Measurements from ENCODE around the gene GPNMB. TPM values are rescaled to one million over a fixed set of nuclear protein-coding genes. Genes with fewer than 3 reads are reported as not detected.

The GPNMB gene
- total RNA-seq, 4 donors from 2014 or later = 48.1 to 136 (median 70.4) TPM

DNA sequence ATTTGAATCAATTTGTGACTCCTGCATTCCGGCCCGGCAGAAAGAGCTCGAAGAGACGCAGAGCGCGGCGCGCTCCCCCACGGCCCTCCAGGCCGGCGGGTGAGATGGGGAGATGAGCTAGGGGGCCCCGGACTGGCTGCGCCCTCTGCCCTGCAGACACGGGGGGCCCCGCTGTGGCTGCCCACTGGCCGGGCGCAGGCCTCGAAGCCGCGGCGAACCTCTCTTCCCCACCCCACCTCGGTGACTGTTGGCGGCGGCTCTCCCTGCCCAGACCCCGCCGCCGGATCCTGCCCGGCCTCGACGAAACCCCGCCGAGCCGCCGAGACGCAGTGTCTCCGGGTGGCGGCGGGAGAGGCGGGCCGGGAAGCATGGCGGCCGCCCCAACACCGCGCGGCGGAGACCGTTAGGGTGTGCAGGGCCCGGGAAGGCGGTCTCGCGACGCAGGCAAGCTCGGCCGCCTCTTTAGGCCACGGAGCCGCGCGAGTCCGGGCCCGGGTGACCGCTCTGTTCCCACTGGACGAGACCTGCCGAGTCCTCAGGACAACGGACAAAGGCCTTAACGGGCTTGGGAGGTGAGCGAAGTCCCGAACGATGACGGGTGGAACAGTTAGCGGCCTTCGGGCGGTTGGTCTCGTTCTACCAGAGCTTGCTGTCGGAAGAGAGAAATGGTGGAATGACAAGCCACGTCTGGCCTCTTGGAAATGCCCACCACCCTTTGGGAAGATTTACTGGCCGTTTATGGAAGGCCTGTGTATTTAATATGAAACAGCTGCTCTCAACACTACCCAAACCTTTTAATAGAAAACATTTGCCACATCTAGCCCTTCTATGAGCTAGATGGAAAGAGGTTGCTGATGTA lies 40.4 kb upstream of the GPNMB start:
- peaks cover 0 to 19% of the 10 kb centered on the region in 2 donors for H3K36me3 ChIP-seq
- H3K27me3 ChIP-seq = peaks cover 15% of the 10 kb centered on the region
- peak overlapping the region in 2 of 4 donors; percentile 30 to 47 for H3K27ac ChIP-seq
- peak overlapping the region; percentile 25 to 43 for H3K4me3 ChIP-seq
- TF ChIP-seq, protein P1, sequence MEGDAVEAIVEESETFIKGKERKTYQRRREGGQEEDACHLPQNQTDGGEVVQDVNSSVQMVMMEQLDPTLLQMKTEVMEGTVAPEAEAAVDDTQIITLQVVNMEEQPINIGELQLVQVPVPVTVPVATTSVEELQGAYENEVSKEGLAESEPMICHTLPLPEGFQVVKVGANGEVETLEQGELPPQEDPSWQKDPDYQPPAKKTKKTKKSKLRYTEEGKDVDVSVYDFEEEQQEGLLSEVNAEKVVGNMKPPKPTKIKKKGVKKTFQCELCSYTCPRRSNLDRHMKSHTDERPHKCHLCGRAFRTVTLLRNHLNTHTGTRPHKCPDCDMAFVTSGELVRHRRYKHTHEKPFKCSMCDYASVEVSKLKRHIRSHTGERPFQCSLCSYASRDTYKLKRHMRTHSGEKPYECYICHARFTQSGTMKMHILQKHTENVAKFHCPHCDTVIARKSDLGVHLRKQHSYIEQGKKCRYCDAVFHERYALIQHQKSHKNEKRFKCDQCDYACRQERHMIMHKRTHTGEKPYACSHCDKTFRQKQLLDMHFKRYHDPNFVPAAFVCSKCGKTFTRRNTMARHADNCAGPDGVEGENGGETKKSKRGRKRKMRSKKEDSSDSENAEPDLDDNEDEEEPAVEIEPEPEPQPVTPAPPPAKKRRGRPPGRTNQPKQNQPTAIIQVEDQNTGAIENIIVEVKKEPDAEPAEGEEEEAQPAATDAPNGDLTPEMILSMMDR (IDR thresholded peaks at IDR 0.05) = no peak
- TF ChIP-seq EP300 (IDR thresholded peaks at IDR 0.05) (no peak), POLR2A (IDR thresholded peaks at IDR 0.05) (no peak), POLR2AphosphoS5 (IDR thresholded peaks at IDR 0.05) (no peak)
- ATAC-seq = peak; percentile 67
- no peaks in the 10 kb centered on the region for H3K9me3 ChIP-seq
- peaks cover 0 to 7% (median 0%) of the 10 kb centered on the region in 3 donors for H3K4me1 ChIP-seq
- WGBS, 2 donors (ENCODE audit: low coverage in 1 of 2) = 12 to 33% methylated on average over 2 to 14 of the region's 76 CpGs

DNA sequence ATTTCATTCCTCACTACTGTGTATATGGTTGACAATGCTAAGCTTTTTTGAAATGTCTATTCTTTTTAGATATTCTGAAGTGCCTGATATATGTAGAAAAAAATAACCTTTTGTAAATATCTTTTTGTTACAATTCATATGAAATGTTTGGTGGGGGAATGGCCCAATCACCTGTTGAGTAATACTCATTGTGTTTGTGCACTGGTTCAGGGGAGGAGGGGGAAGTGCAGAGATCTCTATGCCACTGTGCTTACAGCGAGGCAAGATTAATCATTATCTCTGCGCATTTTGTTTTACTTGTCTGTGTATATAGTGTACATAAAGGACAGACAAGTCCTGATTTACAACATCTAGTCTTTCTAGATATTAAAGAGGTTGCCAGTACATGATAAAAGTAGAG lies 39.6 kb upstream of the GPNMB start:
- Histone ChIP-seq H3K27ac (no peak overlapping the region), H3K4me1 (peaks cover 0 to 7% (median 0%) of the 10 kb centered on the region in 3 donors), H3K4me3 (no peak overlapping the region), H3K36me3 (peaks cover 0 to 11% of the 10 kb centered on the region in 2 donors), H3K9me3 (no peaks in the 10 kb centered on the region), H3K27me3 (peaks cover 15% of the 10 kb centered on the region)
- no peak for ATAC-seq
- WGBS, 2 donors (ENCODE audit: low coverage in 1 of 2) = 96 to 100% methylated on average over 2 of the region's 2 CpGs
- TF ChIP-seq POLR2AphosphoS5 (IDR thresholded peaks at IDR 0.05) (no peak), EP300 (IDR thresholded peaks at IDR 0.05) (no peak), POLR2A (IDR thresholded peaks at IDR 0.05) (no peak)
- TF ChIP-seq, protein P1 (IDR thresholded peaks at IDR 0.05) = no peak

DNA sequence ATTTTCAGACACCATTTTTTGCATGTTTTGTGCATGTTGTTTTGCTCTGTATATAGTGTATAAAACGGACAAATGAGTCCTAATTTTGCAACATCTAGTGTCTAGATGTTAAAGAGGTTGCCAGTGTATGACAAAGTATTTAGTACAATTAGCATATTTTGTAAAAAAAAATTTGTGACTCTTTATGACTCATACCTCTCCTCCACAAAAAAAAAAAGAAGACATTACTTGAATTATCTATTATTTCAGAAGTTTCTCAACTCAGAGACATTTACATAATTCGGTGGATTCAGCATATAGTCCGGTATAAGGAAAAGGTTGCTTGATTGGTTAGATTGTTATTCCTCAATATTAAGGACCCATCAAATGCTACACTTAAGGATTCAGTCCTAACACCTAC lies 38.7 kb upstream of the GPNMB start:
- TF ChIP-seq EP300 (IDR thresholded peaks at IDR 0.05) = no peak
- TF ChIP-seq POLR2A (IDR thresholded peaks at IDR 0.05) = no peak
- no peak for TF ChIP-seq POLR2AphosphoS5 (IDR thresholded peaks at IDR 0.05)
- TF ChIP-seq, protein P1 (IDR thresholded peaks at IDR 0.05) = no peak
- Histone ChIP-seq H3K27me3 (peaks cover 15% of the 10 kb centered on the region), H3K36me3 (peaks cover 0 to 3% of the 10 kb centered on the region in 2 donors), H3K9me3 (no peaks in the 10 kb centered on the region), H3K27ac (no peak overlapping the region), H3K4me1 (peaks cover 0 to 7% (median 0%) of the 10 kb centered on the region in 3 donors), H3K4me3 (no peak overlapping the region)
- WGBS, 2 donors (ENCODE audit: low coverage in 1 of 2) = 67 to 87% methylated on average over 3 of the region's 3 CpGs
- ATAC-seq = no peak

DNA sequence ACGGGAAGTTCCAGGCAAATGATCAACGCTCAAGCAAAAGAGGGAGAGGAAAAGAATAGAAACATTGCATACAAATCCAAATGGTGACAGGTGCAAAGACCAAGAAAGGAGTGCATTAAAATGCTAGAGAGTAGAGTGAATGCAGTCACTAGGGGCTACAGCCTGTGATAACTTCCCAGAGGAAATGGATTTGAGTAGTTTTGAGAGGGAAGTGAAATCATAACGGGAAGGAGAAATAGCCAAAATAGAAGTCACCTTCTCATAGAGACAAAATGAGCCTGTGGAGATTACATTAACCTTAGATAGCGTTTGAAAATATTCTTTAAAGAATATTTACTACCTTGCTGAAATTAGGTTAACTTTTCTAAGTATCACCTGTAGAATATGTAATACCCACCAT lies 38.3 kb upstream of the GPNMB start:
- no peaks in the 10 kb centered on the region for H3K36me3 ChIP-seq
- H3K4me3 ChIP-seq = no peak overlapping the region
- peaks cover 0 to 7% (median 0%) of the 10 kb centered on the region in 3 donors for H3K4me1 ChIP-seq
- TF ChIP-seq, protein P1 (IDR thresholded peaks at IDR 0.05) = no peak
- no peak for TF ChIP-seq EP300 (IDR thresholded peaks at IDR 0.05)
- no peak for TF ChIP-seq POLR2AphosphoS5 (IDR thresholded peaks at IDR 0.05)
- TF ChIP-seq POLR2A (IDR thresholded peaks at IDR 0.05) = no peak
- H3K9me3 ChIP-seq = no peaks in the 10 kb centered on the region
- 67 to 78% methylated on average over 4 of the region's 4 CpGs for WGBS, 2 donors (ENCODE audit: low coverage in 1 of 2)
- no peak for ATAC-seq
- peaks cover 15% of the 10 kb centered on the region for H3K27me3 ChIP-seq
- H3K27ac ChIP-seq = no peak overlapping the region

DNA sequence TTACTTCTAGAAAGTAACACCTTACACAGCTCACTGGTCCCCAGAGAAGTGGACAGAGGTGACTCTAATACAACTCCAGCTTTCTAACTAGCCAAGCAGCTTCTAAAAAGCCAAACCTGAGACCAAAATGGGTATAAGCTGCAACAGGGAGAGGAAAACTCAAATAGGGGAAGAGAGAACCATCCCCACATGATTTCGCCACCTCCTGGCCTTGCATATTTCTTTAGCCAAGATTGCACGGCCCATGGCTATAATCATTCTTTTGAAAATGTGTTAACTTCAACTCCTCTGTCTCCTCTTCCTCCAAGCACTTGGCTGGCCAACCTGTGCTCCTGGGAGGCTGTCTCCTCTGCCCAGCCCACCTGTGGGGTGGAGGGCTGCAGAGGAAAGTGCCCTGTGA lies 36.1 kb upstream of the GPNMB start:
- Histone ChIP-seq H3K9me3 (no peaks in the 10 kb centered on the region), H3K4me3 (no peak overlapping the region), H3K36me3 (no peaks in the 10 kb centered on the region), H3K27ac (no peak overlapping the region), H3K27me3 (peaks cover 15% of the 10 kb centered on the region), H3K4me1 (peaks cover 0 to 7% (median 0%) of the 10 kb centered on the region in 3 donors)
- WGBS, 2 donors (ENCODE audit: low coverage in 1 of 2) = 81 to 90% methylated on average over 2 of the region's 2 CpGs
- no peak for ATAC-seq
- TF ChIP-seq, protein P1 (IDR thresholded peaks at IDR 0.05) = no peak
- TF ChIP-seq POLR2A (IDR thresholded peaks at IDR 0.05) (no peak), POLR2AphosphoS5 (IDR thresholded peaks at IDR 0.05) (no peak), EP300 (IDR thresholded peaks at IDR 0.05) (no peak)

Measured in gastroesophageal sphincter (tissue), 4 donors.